Activated T-helper 2 cell treated with anti-CD3 and anti-CD28 coated beads, Interferon-gamma antibody, Interleukin-2, Interleukin-4, amounts not matched to agents 10 μg/mL and 5 μg/mL and 100 μg/mL, durations not matched to agents 14 hours and 24 hours and 36 hours (primary cell): Measurements from ENCODE around the gene IPCEF1. TPM values are rescaled to one million over a fixed set of nuclear protein-coding genes. Genes with fewer than 3 reads are reported as not detected.

ENCODE experiments used
- DNase-seq: peaks from one replicate; pipeline ENCODE4 v3.0.0; 2021; ENCODE audit warnings: low spot score
- H3K27ac Mint-ChIP-seq: one replicate; pipeline ENCODE4 v1.8.0; 2021; ENCODE audit warnings: mixed read lengths
- H3K27me3 Mint-ChIP-seq: one replicate; pipeline ENCODE4 v1.8.0; 2021; ENCODE audit warnings: low read depth, mixed read lengths
- H3K36me3 Mint-ChIP-seq: one replicate; pipeline ENCODE4 v1.8.0; 2021; ENCODE audit warnings: low read depth, mixed read lengths
- H3K4me1 Mint-ChIP-seq: one replicate; pipeline ENCODE4 v1.8.0; 2021; ENCODE audit warnings: low read depth, mixed read lengths
- H3K4me3 Mint-ChIP-seq: one replicate; pipeline ENCODE4 v1.8.0; 2021; ENCODE audit warnings: low read depth, mild to moderate bottlenecking, moderate library complexity, mixed read lengths
- H3K9me3 Mint-ChIP-seq: one replicate; pipeline ENCODE4 v1.8.0; 2021; ENCODE audit warnings: mixed read lengths
- intact Hi-C: fragments of 100-400 bp; cut with micrococcal nuclease; formaldehyde crosslinking; loops from one replicate; pipeline ENCODE4 v1.15.1; 2023
- total RNA-seq: library from RNA; stranded (reverse); gene quantifications from 2 replicates; pipeline ENCODE4 v1.2.3, GENCODE V29; 2022

IPCEF1 gene
- total RNA-seq, 1 donor from 2014 or later: 0.34 TPM

- DNase-seq: no peak
- no peaks in the 10 kb centered on the region for H3K9me3 Mint-ChIP-seq
- no peaks in the 10 kb centered on the region for H3K36me3 Mint-ChIP-seq
- no peak overlapping the region for H3K4me3 Mint-ChIP-seq
- peaks cover 24% of the 10 kb centered on the region for H3K27me3 Mint-ChIP-seq
- intact Hi-C loops: loop anchor here (5.0 kb wide), 1 partner anchor 36 kb away; no protein-coding TSS in a partner anchor
- H3K4me1 Mint-ChIP-seq: peaks cover 9% of the 10 kb centered on the region
- no peak overlapping the region for H3K27ac Mint-ChIP-seq
These were observed 88.1 kb downstream of the IPCEF1 start for GRCh38 chr6:154268486-154268885.

- peaks cover 9% of the 10 kb centered on the region for H3K4me1 Mint-ChIP-seq
- H3K36me3 Mint-ChIP-seq: no peaks in the 10 kb centered on the region
- no peaks in the 10 kb centered on the region for H3K9me3 Mint-ChIP-seq
- H3K4me3 Mint-ChIP-seq: no peak overlapping the region
- no peak for DNase-seq
- H3K27ac Mint-ChIP-seq: no peak overlapping the region
- intact Hi-C loops: loop anchor here (5.0 kb wide), 1 partner anchor 35 kb away; no protein-coding TSS in a partner anchor
- peaks cover 18% of the 10 kb centered on the region for H3K27me3 Mint-ChIP-seq
These were observed 89.0 kb downstream of the IPCEF1 start for GRCh38 chr6:154267508-154268106.

GRCh38 chr6:154266560-154267099 lies 90.0 kb downstream of the IPCEF1 start:
- Mint-ChIP-seq H3K4me1 (peaks cover 9% of the 10 kb centered on the region), H3K9me3 (no peaks in the 10 kb centered on the region), H3K4me3 (no peak overlapping the region), H3K27ac (no peak overlapping the region), H3K27me3 (peaks cover 25% of the 10 kb centered on the region), H3K36me3 (no peaks in the 10 kb centered on the region)
- DNase-seq: no peak
- intact Hi-C loops: loop anchor here (1.0 to 5.0 kb wide), 2 partner anchors 16 to 34 kb away; no protein-coding TSS in a partner anchor

GRCh38 chr6:154261688-154262397 lies 94.8 kb downstream of the IPCEF1 start:
- no peak overlapping the region for H3K27ac Mint-ChIP-seq
- peaks cover 21% of the 10 kb centered on the region for H3K27me3 Mint-ChIP-seq
- no peaks in the 10 kb centered on the region for H3K9me3 Mint-ChIP-seq
- intact Hi-C loops: no loop called here
- no peak for DNase-seq
- H3K4me3 Mint-ChIP-seq: no peak overlapping the region
- H3K4me1 Mint-ChIP-seq: peaks cover 17% of the 10 kb centered on the region
- H3K36me3 Mint-ChIP-seq: no peaks in the 10 kb centered on the region

GRCh38 chr6:154258064-154258757 lies 98.4 kb downstream of the IPCEF1 start:
- Mint-ChIP-seq H3K36me3 (peaks cover 13% of the 10 kb centered on the region), H3K4me3 (no peak overlapping the region), H3K27ac (no peak overlapping the region), H3K4me1 (peaks cover 18% of the 10 kb centered on the region), H3K9me3 (peaks cover 25% of the 10 kb centered on the region), H3K27me3 (peaks cover 24% of the 10 kb centered on the region)
- DNase-seq: no peak
- intact Hi-C loops: loop anchor here (5.0 kb wide), 1 partner anchor 44 kb away; no protein-coding TSS in a partner anchor

GRCh38 chr6:154257067-154257466 lies 99.5 kb downstream of the IPCEF1 start:
- Mint-ChIP-seq H3K4me1 (peaks cover 25% of the 10 kb centered on the region), H3K36me3 (peaks cover 13% of the 10 kb centered on the region), H3K27ac (no peak overlapping the region), H3K4me3 (no peak overlapping the region), H3K9me3 (peaks cover 25% of the 10 kb centered on the region), H3K27me3 (peaks cover 25% of the 10 kb centered on the region)
- intact Hi-C loops: loop anchor here (5.0 kb wide), 1 partner anchor 45 kb away; no protein-coding TSS in a partner anchor
- DNase-seq: no peak

GRCh38 chr6:154252678-154253077 lies 103.9 kb downstream of the IPCEF1 start:
- peaks cover 50% of the 10 kb centered on the region for H3K4me1 Mint-ChIP-seq
- H3K4me3 Mint-ChIP-seq: no peak overlapping the region
- H3K27ac Mint-ChIP-seq: no peak overlapping the region
- no peak for DNase-seq
- H3K27me3 Mint-ChIP-seq: peaks cover 20% of the 10 kb centered on the region
- intact Hi-C loops: loop anchor here (5.0 kb wide), 4 partner anchors 100 to 1165 kb away; no protein-coding TSS in a partner anchor
- H3K9me3 Mint-ChIP-seq: peaks cover 25% of the 10 kb centered on the region
- H3K36me3 Mint-ChIP-seq: peaks cover 13% of the 10 kb centered on the region

- no peak overlapping the region for H3K27ac Mint-ChIP-seq
These were observed 105.5 kb downstream of the IPCEF1 start for GRCh38 chr6:154251116-154251515.

GRCh38 chr6:154249499-154250298 lies 106.9 kb downstream of the IPCEF1 start:
- H3K4me3 Mint-ChIP-seq: peak overlapping the region; percentile 41
- peaks cover 12% of the 10 kb centered on the region for H3K36me3 Mint-ChIP-seq
- intact Hi-C loops: loop anchor here (1.0 to 5.0 kb wide), 8 partner anchors 8 to 1267 kb away; partner anchors contain the start of gene FBXO5
- H3K4me1 Mint-ChIP-seq: peaks cover 67% of the 10 kb centered on the region
- DNase-seq: peak; percentile 23
- H3K9me3 Mint-ChIP-seq: peaks cover 7% of the 10 kb centered on the region
- H3K27me3 Mint-ChIP-seq: peaks cover 27% of the 10 kb centered on the region
- peak overlapping the region; percentile 77 for H3K27ac Mint-ChIP-seq

More at GRCh38 chr6:154251116-154251515, 105.5 kb downstream of the IPCEF1 start:
- Mint-ChIP-seq H3K36me3 (peaks cover 15% of the 10 kb centered on the region), H3K4me1 (peaks cover 55% of the 10 kb centered on the region), H3K27me3 (peaks cover 25% of the 10 kb centered on the region), H3K4me3 (no peak overlapping the region), H3K9me3 (peaks cover 20% of the 10 kb centered on the region)
- intact Hi-C loops: loop anchor here (5.0 kb wide), 4 partner anchors 101 to 1166 kb away; no protein-coding TSS in a partner anchor
- no peak for DNase-seq

GRCh38 chr6:154247119-154247861 lies 109.3 kb downstream of the IPCEF1 start:
- Mint-ChIP-seq H3K4me3 (peak overlapping the region; percentile 84), H3K27ac (peak overlapping the region; percentile 52), H3K36me3 (peaks cover 23% of the 10 kb centered on the region), H3K9me3 (peaks cover 8% of the 10 kb centered on the region), H3K27me3 (peaks cover 27% of the 10 kb centered on the region), H3K4me1 (peaks cover 79% of the 10 kb centered on the region)
- no peak for DNase-seq
- intact Hi-C loops: loop anchor here (1.0 to 5.0 kb wide), 4 partner anchors 15 to 1265 kb away; partner anchors contain the start of gene FBXO5

GRCh38 chr6:154246723-154247118 lies 109.9 kb downstream of the IPCEF1 start:
- peaks cover 76% of the 10 kb centered on the region for H3K4me1 Mint-ChIP-seq
- DNase-seq: no peak
- H3K36me3 Mint-ChIP-seq: peaks cover 25% of the 10 kb centered on the region
- H3K9me3 Mint-ChIP-seq: peaks cover 8% of the 10 kb centered on the region
- peaks cover 23% of the 10 kb centered on the region for H3K27me3 Mint-ChIP-seq
- H3K4me3 Mint-ChIP-seq: peak overlapping the region; percentile 84
- H3K27ac Mint-ChIP-seq: peak overlapping the region; percentile 6
- intact Hi-C loops: loop anchor here (1.0 to 5.0 kb wide), 4 partner anchors 14 to 1264 kb away; partner anchors contain the start of gene FBXO5
